Sigmoid colon (tissue), 3 donors: ENCODE data around the gene GRIA1.

Experiments
- CTCF ChIP-seq, 4 experiments: fragments of 450-650 bp in 3 of 4; fragments of 200-600 bp in 1 of 4; IDR thresholded peaks; one replicate each; pipeline ENCODE4 v1.5.1; 2016 to 2019; ENCODE audit warnings: antibody characterized with exemption in 4 of 4, mild to moderate bottlenecking in 3 of 4, moderate library complexity in 2 of 4
- POLR2A ChIP-seq, 2 donors: fragments of 450-650 bp; IDR thresholded peaks; one replicate each; pipeline ENCODE4 v1.6.1; 2016; ENCODE audit warnings: antibody characterized with exemption in 2 of 2, mild to moderate bottlenecking in 2 of 2, moderate library complexity in 2 of 2

GRCh38 chr5:153486771-153487170 lies 3.7 kb upstream of the GRIA1 start:
- TF ChIP-seq CTCF (IDR thresholded peaks at IDR 0.05) = no peak
- TF ChIP-seq POLR2A (IDR thresholded peaks at IDR 0.05) = no peak
